Prostate gland (tissue), 2 donors: ENCODE data around the gene ADI1. TPM values are rescaled to one million over a fixed set of nuclear protein-coding genes. Genes with fewer than 3 reads are reported as not detected.

ENCODE experiments used
- DNase-seq: peaks from one replicate; pipeline ENCODE4 v3.0.0-alpha.2; 2019; ENCODE audit warnings: low spot score
- H3K27ac ChIP-seq, 2 donors: fragments of 200-600 bp; sonication (generic); 2 replicates each; pipeline ENCODE4 v1.5.1; 2017 to 2019
- H3K27me3 ChIP-seq: fragments of 200-600 bp; sonication (generic); replicated peaks from 2 replicates; pipeline ENCODE4 v1.5.1; 2019; ENCODE audit not compliant: insufficient read depth
- H3K36me3 ChIP-seq, 2 donors: fragments of 200-600 bp; sonication (generic); 1 replicate in 1 of 2; 2 replicates in 1 of 2; pipeline versions ENCODE4 v1.5.1 to v1.8.1; 2017 to 2019
- H3K4me1 ChIP-seq: fragments of 200-600 bp; sonication (generic); replicated peaks from 2 replicates; pipeline ENCODE4 v1.5.1; 2019
- H3K4me3 ChIP-seq, 2 donors: fragments of 200-600 bp; sonication (generic); 2 replicates each; pipeline ENCODE4 v1.5.1; 2017 to 2019
- H3K9me3 ChIP-seq: fragments of 200-600 bp; sonication (generic); 2 replicates; pipeline ENCODE4 v1.5.1; 2017
- CTCF ChIP-seq, 4 experiments: fragments of 200-600 bp in 2 of 4; fragments of 450-650 bp in 2 of 4; sonication (generic) in 2 of 4; IDR thresholded peaks; 1 replicate in 3 of 4; 2 replicates in 1 of 4; pipeline ENCODE4 v1.5.1; 2016 to 2019; ENCODE audit warnings: antibody characterized with exemption in 4 of 4, mild to moderate bottlenecking in 2 of 4, moderate library complexity in 2 of 4
- POLR2A ChIP-seq: fragments of 450-650 bp; IDR thresholded peaks from one replicate; pipeline ENCODE4 v1.6.1; 2016; ENCODE audit warnings: antibody characterized with exemption, mild to moderate bottlenecking
- POLR2AphosphoS5 ChIP-seq: sonication (generic); formaldehyde crosslinking; IDR thresholded peaks from one replicate; pipeline ENCODE4 v1.6.1; 2017; ENCODE audit warnings: antibody characterized with exemption
- WGBS: methylation state at CpG from one replicate; pipeline ENCODE4 v1.1.5; 2018; 5-methylcytosine and 5-hydroxymethylcytosine counted together
- intact Hi-C: fragments of 100-400 bp; cut with DNase I; formaldehyde crosslinking; loops from one replicate; pipeline ENCODE4 v1.14.2; 2022
- total RNA-seq, 2 donors: library from RNA; depleted of rRNA; stranded (reverse); fragments of >200 nt; gene quantifications; one replicate each; pipeline ENCODE4 v1.1.0, GENCODE V29; 2016

Gene ADI1
- total RNA-seq, 2 donors from 2014 or later, result 81.7 to 270 TPM

GRCh38 chr2:3465844-3466481, 53.4 kb downstream of the ADI1 start:
- 87% methylated on average over 13 of the region's 13 CpGs for WGBS
- no peak for DNase-seq
- TF ChIP-seq POLR2A (no peak), POLR2AphosphoS5 (no peak), CTCF (IDR thresholded peaks at IDR 0.05) (no peak)
- intact Hi-C loops, result no loop called here
- Histone ChIP-seq H3K9me3 (no peaks in the 10 kb centered on the region), H3K27me3 (no peaks in the 10 kb centered on the region), H3K4me3 (no peak overlapping the region), H3K27ac (no peak overlapping the region), H3K36me3 (peaks cover 0 to 16% of the 10 kb centered on the region in 2 donors), H3K4me1 (peaks cover 17% of the 10 kb centered on the region)

GRCh38 chr2:3465328-3465727, 54.0 kb downstream of the ADI1 start:
- no peaks in the 10 kb centered on the region for H3K27me3 ChIP-seq
- no peaks in the 10 kb centered on the region for H3K9me3 ChIP-seq
- peaks cover 0 to 16% of the 10 kb centered on the region in 2 donors for H3K36me3 ChIP-seq
- intact Hi-C loops, result no loop called here
- peaks cover 11% of the 10 kb centered on the region for H3K4me1 ChIP-seq
- no peak for DNase-seq
- no peak for TF ChIP-seq CTCF (IDR thresholded peaks at IDR 0.05)
- no peak for TF ChIP-seq POLR2AphosphoS5
- no peak for TF ChIP-seq POLR2A
- H3K27ac ChIP-seq, result no peak overlapping the region
- WGBS, result 94% methylated on average over 28 of the region's 28 CpGs
- H3K4me3 ChIP-seq, result no peak overlapping the region

GRCh38 chr2:3464401-3465005, 54.8 kb downstream of the ADI1 start:
- H3K27me3 ChIP-seq, result no peaks in the 10 kb centered on the region
- intact Hi-C loops, result loop anchor here (5.0 kb wide), 1 partner anchor 113 kb away; the partner anchor contains the start of gene RPS7
- H3K36me3 ChIP-seq, result peaks cover 0 to 16% of the 10 kb centered on the region in 2 donors
- H3K27ac ChIP-seq, result no peak overlapping the region
- H3K4me1 ChIP-seq, result peaks cover 4% of the 10 kb centered on the region
- no peak overlapping the region for H3K4me3 ChIP-seq
- TF ChIP-seq POLR2AphosphoS5 (no peak), POLR2A (no peak)
- no peak for DNase-seq
- 95% methylated on average over 21 of the region's 21 CpGs for WGBS
- H3K9me3 ChIP-seq, result no peaks in the 10 kb centered on the region

- H3K36me3 ChIP-seq, result peaks cover 0 to 16% of the 10 kb centered on the region in 2 donors
- H3K27ac ChIP-seq, result no peak overlapping the region
- WGBS, result 93% methylated on average over 13 of the region's 13 CpGs
- H3K4me3 ChIP-seq, result no peak overlapping the region
- TF ChIP-seq POLR2A (no peak), CTCF (IDR thresholded peaks at IDR 0.05) (no peak), POLR2AphosphoS5 (no peak)
- H3K9me3 ChIP-seq, result no peaks in the 10 kb centered on the region
- no peak for DNase-seq
- intact Hi-C loops, result loop anchor here (5.0 kb wide), 1 partner anchor 113 kb away; the partner anchor contains the start of gene RPS7
- no peaks in the 10 kb centered on the region for H3K4me1 ChIP-seq
- H3K27me3 ChIP-seq, result no peaks in the 10 kb centered on the region
Observed at GRCh38 chr2:3463944-3464343, 55.4 kb downstream of the ADI1 start.

GRCh38 chr2:3463186-3463835, 56.0 kb downstream of the ADI1 start:
- H3K4me3 ChIP-seq, result no peak overlapping the region
- H3K4me1 ChIP-seq, result no peaks in the 10 kb centered on the region
- H3K27ac ChIP-seq, result no peak overlapping the region
- H3K9me3 ChIP-seq, result no peaks in the 10 kb centered on the region
- WGBS, result 78% methylated on average over 25 of the region's 25 CpGs
- H3K27me3 ChIP-seq, result no peaks in the 10 kb centered on the region
- no peak for TF ChIP-seq POLR2A
- TF ChIP-seq POLR2AphosphoS5, result no peak
- TF ChIP-seq CTCF (IDR thresholded peaks at IDR 0.05), result no peak
- peaks cover 0 to 16% of the 10 kb centered on the region in 2 donors for H3K36me3 ChIP-seq
- DNase-seq, result no peak
- intact Hi-C loops, result loop anchor here (5.0 kb wide), 1 partner anchor 114 kb away; the partner anchor contains the start of gene RPS7
